Stimulated activated CD8-positive, alpha-beta memory T cell treated with anti-CD3 and anti-CD28 coated beads, Interleukin-12 subunit alpha, Interleukin-12 subunit beta, amount 100 ng/mL, for 24 hours (primary cell): Measurements from ENCODE around the gene ARRDC1.
"Not testable (repeated sequence)": the region's sequence is repeated elsewhere in the genome, so short reads cannot be mapped to it uniquely, and the experiment has no call there.

Experiments used
- DNase-seq: peaks from one replicate; pipeline ENCODE4 v3.0.0-alpha.2; 2020; ENCODE audit errors: extremely low read depth

Gene ARRDC1

GRCh38 chr9:137613738-137614523, 8.4 kb downstream of the ARRDC1 start:
- DNase-seq: no peak

- DNase-seq: no peak
Observed at GRCh38 chr9:137614631-137615386, 9.3 kb downstream of the ARRDC1 start.

DNA sequence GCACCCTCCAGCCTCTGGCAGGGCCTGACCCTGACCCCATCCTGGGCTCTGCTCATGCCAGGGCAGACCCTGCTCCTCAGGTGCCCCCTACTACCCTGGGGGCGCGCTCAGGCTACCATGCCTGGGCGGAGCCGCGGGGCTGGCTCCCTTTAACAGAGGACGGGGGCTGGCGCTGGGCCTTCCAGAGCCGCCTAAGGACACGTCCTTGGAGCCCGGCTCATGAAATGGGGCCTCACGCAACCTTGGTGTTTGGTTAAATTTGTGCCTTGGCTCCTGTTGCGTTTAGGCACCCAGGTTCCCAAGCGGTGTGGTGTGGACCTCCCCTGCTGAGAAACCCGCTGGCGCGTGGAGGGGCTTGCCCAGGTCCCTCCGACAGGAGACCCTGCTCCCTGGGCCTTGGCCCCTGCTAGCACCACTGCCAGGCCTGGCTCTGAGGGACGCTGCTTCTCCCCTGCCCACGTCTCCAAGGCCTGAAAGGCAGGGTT, 9.9 kb downstream of the ARRDC1 start:
- DNase-seq: no peak

DNA sequence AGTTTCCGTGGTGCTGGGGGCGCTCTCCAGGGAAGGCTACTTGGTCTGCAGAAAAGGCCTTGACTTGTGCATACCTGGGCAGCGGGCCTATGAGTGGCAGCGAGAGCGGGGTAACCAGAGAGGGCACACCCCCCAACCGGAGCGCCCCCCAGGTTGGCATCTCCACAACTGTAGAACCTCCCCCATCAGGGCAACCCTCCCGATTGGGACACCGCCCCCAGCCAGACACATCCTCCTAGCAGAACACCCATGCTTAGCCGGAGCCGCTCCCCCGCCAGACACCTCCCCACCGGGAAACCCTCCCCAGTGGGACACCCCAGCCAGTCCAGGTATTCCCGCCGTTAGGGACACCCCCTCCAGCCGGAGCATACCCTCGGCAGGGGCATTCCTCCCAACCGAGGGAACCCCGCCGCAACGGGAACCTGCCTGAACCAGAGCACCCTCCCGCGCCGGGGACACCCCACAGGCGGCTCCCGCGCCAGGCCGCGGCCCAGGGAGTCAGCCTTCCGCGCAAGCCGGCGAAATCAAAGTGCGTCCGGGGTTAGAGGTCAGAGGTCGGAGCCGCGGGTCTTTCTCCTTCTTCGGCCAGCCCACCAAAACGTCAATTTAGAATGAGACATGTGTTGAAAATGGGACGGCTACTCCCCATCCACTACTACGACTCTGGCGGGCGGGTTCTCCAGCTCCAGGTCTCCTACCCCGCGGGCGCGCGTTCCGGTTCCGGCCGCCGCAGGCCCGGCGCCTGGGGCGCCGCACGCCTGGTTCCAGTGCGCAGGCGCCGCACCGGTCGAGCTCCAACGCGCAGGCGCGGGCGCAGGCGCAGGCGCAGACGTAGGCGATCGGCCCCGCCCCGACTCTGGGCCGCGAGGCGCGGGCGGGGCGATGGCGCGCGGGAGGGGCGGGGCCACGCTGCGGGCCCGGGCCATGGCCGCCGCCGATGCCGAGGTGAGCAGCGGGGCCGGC, 12.9 kb downstream of the ARRDC1 start, which contains the start of gene EHMT1:
EHMT1 (plus strand) TSS at position 901 of the 963 bp plus-strand sequence; CDS start at position 925, 24 bp downstream.
- DNase-seq: peak; percentile 66

DNA sequence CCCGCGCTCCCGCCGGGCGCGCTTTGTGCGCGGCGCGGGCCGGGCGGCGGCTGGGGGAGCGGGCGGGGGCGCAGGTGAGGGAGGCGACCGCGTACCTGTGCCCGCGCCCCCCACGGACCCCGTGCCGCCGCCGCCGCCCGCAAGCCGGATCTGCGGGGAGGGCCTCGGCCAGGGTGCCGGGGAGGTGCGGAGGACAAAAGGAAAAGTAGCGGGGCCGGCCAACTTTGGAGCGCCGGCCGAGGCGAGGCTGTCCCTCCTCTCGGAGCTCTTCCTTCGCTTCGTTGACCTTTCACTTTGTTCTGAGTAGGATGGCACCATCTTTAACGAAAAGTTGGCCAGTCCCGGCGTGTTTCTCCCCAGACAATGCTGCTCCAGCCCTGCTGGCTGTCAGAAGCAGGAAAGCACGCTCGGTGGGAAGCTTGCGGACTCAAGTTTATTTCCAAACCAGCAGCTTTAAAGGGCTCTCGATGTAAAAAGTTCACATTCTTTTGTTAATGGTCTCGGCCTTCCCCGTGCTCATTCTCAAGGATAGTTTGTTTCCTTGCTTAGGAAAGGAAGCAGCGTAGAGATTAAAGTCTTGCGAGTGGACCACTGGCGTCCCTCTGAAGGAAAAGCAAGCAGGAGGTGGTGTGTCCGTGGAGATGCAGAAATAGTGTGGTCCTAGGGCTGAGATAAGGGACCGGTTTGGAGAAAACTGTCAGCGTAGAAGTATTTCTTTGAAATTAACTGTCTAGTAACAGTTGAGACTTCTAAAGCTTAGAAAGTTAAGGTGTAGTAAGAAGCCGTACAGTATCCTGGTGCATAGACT, 14.0 kb downstream of the ARRDC1 start:
- DNase-seq: no peak

- DNase-seq: no peak
Observed at GRCh38 chr9:137620048-137620405, 14.5 kb downstream of the ARRDC1 start.

DNA sequence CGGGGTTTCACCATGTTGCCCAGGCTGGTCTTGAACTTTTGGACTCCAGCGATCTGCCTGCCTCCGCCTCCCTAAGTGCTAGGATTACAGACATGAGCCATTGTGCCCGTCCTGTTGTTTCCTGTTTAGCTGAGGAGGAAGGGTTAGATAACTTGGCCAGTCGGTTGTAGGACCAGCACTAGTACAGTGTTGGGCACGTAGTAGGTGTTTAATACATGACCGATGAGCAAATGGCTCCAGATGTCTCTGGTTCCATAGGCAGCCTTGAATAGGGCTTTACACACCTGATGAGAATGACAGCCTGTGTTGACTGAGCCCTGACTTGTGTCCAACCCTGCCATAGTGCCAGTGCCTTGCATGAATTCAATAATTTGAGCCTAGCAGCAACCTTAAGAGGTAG, 15.1 kb downstream of the ARRDC1 start:
- DNase-seq: no peak

GRCh38 chr9:137621131-137621757, 15.8 kb downstream of the ARRDC1 start:
- no peak for DNase-seq

DNA sequence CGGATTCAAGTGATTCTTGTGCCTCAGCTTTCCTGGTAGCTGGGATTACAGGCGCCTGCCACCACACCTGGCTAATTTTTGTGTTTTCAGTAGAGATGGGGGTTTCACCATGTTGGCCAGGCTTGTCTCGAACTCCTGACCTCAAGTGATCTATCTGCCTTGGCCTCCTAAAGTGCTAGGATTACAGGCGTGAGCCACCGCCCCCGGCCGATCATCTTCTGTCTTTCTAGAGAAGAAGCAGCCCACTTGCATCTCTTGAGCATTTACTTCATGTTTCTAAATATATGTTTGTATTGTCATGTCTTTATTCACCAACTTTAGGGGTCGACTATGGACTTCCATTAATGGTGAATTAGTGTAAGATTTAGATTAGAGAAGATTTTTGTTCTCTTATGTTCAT, 16.7 kb downstream of the ARRDC1 start:
- DNase-seq: not testable (repeated sequence)

DNA sequence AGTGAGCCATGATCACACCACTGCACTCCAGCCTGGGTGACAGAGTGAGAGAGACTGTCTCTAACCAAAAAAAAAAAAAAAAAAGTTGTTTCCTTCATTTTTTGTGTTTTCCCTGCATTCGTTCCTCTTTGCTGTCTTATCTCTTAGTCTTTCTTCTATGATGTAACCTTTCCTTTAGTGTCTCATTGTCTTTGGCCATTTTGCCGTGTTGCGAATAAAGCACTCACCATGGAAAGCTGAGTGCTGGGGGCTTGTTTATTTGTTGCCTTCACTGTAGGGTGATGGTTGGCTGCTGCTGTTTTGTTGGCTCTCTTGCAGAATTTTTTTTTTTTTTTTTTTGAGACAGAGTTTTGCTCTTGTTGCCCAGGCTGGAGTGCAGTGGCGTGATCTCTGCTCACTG, 21.0 kb downstream of the ARRDC1 start:
- DNase-seq: no peak

DNA sequence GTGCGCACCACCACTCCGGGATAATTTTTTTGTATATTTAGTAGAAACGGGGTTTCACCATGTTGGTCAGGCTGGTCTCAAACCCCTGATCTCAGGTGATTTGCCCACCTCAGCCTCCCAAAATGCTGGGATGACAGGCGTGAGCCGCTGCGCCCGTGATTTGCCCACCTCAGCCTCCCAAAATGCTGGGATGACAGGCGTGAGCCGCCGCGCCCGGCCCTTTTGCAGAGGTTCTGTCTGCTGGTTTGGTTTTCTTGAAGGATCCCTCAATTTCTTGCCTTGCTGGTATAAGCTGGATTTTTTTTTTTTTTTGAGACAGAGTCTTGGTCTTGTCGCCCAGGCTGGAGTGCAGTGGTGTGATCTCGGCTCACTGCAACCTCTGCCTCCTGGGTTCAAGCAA, 21.9 kb downstream of the ARRDC1 start:
- not testable (repeated sequence) for DNase-seq

- DNase-seq: no peak
Observed at GRCh38 chr9:137630126-137630525, 24.6 kb downstream of the ARRDC1 start.

DNA sequence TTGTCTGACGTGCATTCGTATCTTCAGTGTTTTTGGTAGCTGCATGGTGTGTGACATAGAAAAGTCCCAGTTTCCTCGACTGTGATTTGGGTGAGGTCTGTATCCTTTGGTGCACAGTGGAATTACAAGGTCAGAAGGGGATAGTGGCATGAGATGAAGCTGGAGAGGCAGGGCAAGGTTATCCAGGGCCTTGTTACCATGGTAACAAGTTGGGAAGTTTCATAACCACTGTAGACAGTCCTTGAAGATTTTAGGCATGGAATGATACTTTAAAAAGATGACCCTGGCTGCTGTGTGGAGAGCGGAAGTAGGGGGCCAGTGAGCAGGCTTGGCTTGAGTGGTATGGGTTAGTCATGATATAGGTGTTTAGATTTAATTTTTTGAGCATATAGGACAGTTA, 25.2 kb downstream of the ARRDC1 start:
- no peak for DNase-seq

- DNase-seq: no peak
Observed at GRCh38 chr9:137631345-137632229, 26.1 kb downstream of the ARRDC1 start.

DNA sequence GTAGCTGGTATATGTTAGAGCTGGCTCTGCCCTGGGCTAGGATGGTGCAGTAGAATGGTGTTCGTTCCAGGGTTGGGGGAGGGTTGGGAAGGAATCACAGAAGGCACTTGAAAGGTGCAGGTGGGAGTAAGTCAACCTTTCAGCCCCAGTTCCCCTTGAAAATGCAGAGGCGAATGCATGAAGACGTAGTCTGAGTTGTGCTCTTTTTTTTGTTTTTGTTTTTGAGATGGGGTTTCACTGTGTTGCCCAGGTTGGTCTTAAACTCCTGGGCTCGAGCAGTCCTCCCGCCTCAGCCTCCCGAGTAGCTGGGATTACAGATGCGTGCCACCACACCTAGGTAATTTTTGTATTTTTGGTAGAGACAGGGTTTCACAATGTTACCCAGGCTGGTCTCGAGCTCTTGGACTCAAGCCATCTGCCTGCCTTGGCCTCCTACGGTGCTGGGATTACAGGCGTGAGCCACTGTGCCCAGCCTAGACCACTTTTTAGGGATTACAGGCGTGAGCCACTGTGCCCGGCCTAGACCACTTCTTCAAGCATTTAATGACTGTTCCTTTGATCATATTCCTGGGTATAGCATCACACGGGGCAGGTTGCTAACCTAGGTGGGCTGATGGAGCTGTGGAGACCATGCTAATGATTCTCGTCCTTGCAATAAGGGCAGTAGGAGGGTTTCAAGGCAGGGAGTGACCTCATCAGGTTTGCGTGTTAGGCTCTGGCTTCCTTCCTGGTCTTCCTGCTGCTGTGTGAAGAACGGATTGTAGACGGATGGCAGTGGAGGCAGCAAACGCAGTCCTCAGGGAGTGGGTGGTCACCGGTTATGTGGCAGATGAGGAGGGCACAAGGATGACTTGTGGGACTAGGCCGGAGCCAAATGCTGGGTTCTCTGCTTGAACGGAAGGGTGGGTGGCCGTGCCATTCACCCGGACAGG, 27.0 kb downstream of the ARRDC1 start:
- DNase-seq: no peak

- DNase-seq: no peak
Observed at GRCh38 chr9:137634016-137634415, 28.5 kb downstream of the ARRDC1 start.

- no peak for DNase-seq
Observed at GRCh38 chr9:137638680-137639079, 33.2 kb downstream of the ARRDC1 start.

GRCh38 chr9:137639303-137640051, 34.0 kb downstream of the ARRDC1 start:
- no peak for DNase-seq
